Muscle layer of duodenum (tissue), 2 donors: ENCODE measurements around the gene POU2AF2.
A peak's percentile ranks its signal among the peaks of the same experiment; 100 is the strongest.
"Not testable (repeated sequence)": the region's sequence is repeated elsewhere in the genome, so short reads cannot be mapped to it uniquely, and the experiment has no call there.

Experiments
- H3K27ac ChIP-seq: one replicate; pipeline ENCODE4 v1.7.0; 2013; ENCODE audit warnings: mild to moderate bottlenecking, low read length
- H3K27me3 ChIP-seq: one replicate; pipeline ENCODE4 v1.7.0; 2013; ENCODE audit warnings: low read depth, mild to moderate bottlenecking, control low read depth, low read length
- H3K36me3 ChIP-seq, 2 donors: one replicate each; pipeline ENCODE4 v1.7.0; 2013; ENCODE audit warnings: low read length in 2 of 2, control low read depth in 1 of 2, mild to moderate bottlenecking in 1 of 2; ENCODE audit not compliant: insufficient read depth in 2 of 2, control insufficient read depth in 1 of 2
- H3K4me1 ChIP-seq, 2 donors: one replicate each; pipeline ENCODE4 v1.7.0; 2013; ENCODE audit warnings: low read length in 2 of 2, mild to moderate bottlenecking in 2 of 2, control low read depth in 1 of 2, moderate library complexity in 1 of 2; ENCODE audit not compliant: insufficient read depth in 2 of 2, control insufficient read depth in 1 of 2
- H3K4me3 ChIP-seq, 2 donors: one replicate each; pipeline ENCODE4 v1.7.0; 2013; ENCODE audit warnings: low read length in 2 of 2, low read depth in 1 of 2, mild to moderate bottlenecking in 1 of 2
- H3K9me3 ChIP-seq, 2 donors: one replicate each; pipeline ENCODE4 v1.7.0; 2013; ENCODE audit warnings: low read length in 2 of 2, control low read depth in 1 of 2, mild to moderate bottlenecking in 1 of 2; ENCODE audit not compliant: control insufficient read depth in 1 of 2
- donor health status: healthy.

POU2AF2 gene

GRCh38 chr11:111222821-111223455, 22.6 kb upstream of the POU2AF2 start:
- not testable (repeated sequence) for H3K4me3 ChIP-seq, H3K36me3 ChIP-seq, H3K27me3 ChIP-seq, H3K27ac ChIP-seq, H3K9me3 ChIP-seq, H3K4me1 ChIP-seq

- Histone ChIP-seq H3K27me3 (no peaks in the 10 kb centered on the region), H3K27ac (no peak overlapping the region), H3K36me3 (no peaks in the 10 kb centered on the region), H3K9me3 (no peaks in the 10 kb centered on the region), H3K4me1 (peaks cover 0 to 3% of the 10 kb centered on the region in 2 donors), H3K4me3 (no peak overlapping the region)
Measured at GRCh38 chr11:111225881-111226280, 19.6 kb upstream of the POU2AF2 start.

GRCh38 chr11:111229604-111230003, 15.9 kb upstream of the POU2AF2 start:
- Histone ChIP-seq H3K9me3 (no peaks in the 10 kb centered on the region), H3K4me1 (peaks cover 0 to 3% of the 10 kb centered on the region in 2 donors), H3K36me3 (no peaks in the 10 kb centered on the region), H3K27me3 (no peaks in the 10 kb centered on the region), H3K27ac (no peak overlapping the region), H3K4me3 (no peak overlapping the region)

- H3K4me3 ChIP-seq = peak overlapping the region; percentile 55 to 58
- peaks cover 0 to 3% of the 10 kb centered on the region in 2 donors for H3K4me1 ChIP-seq
- no peaks in the 10 kb centered on the region for H3K9me3 ChIP-seq
- H3K27me3 ChIP-seq = no peaks in the 10 kb centered on the region
- no peaks in the 10 kb centered on the region for H3K36me3 ChIP-seq
- no peak overlapping the region for H3K27ac ChIP-seq
Measured at GRCh38 chr11:111230122-111230465, 15.4 kb upstream of the POU2AF2 start.

- Histone ChIP-seq H3K9me3 (no peaks in the 10 kb centered on the region), H3K4me3 (no peak overlapping the region), H3K27ac (no peak overlapping the region), H3K4me1 (peaks cover 0 to 3% of the 10 kb centered on the region in 2 donors), H3K27me3 (no peaks in the 10 kb centered on the region), H3K36me3 (no peaks in the 10 kb centered on the region)
Measured at GRCh38 chr11:111231836-111232235, 13.7 kb upstream of the POU2AF2 start.

- Histone ChIP-seq H3K27ac (no peak overlapping the region), H3K9me3 (no peaks in the 10 kb centered on the region), H3K4me3 (peak overlapping the region in 1 of 2 donors; percentile 4)
Measured at GRCh38 chr11:111236383-111236782, 9.1 kb upstream of the POU2AF2 start.

GRCh38 chr11:111237926-111238325, 7.6 kb upstream of the POU2AF2 start:
- no peaks in the 10 kb centered on the region for H3K9me3 ChIP-seq
- H3K36me3 ChIP-seq = no peaks in the 10 kb centered on the region
- no peak overlapping the region for H3K27ac ChIP-seq
- no peaks in the 10 kb centered on the region for H3K4me1 ChIP-seq
- H3K4me3 ChIP-seq = no peak overlapping the region
- no peaks in the 10 kb centered on the region for H3K27me3 ChIP-seq

More at GRCh38 chr11:111236383-111236782, 9.1 kb upstream of the POU2AF2 start:
- H3K27me3 ChIP-seq = no peaks in the 10 kb centered on the region
- no peaks in the 10 kb centered on the region for H3K36me3 ChIP-seq
- H3K4me1 ChIP-seq = no peaks in the 10 kb centered on the region

GRCh38 chr11:111246956-111247355, 1.4 kb downstream of the POU2AF2 start:
- H3K36me3 ChIP-seq = no peaks in the 10 kb centered on the region
- H3K27ac ChIP-seq = no peak overlapping the region
- no peak overlapping the region for H3K4me3 ChIP-seq
- no peaks in the 10 kb centered on the region for H3K4me1 ChIP-seq
- H3K27me3 ChIP-seq = no peaks in the 10 kb centered on the region
- H3K9me3 ChIP-seq = no peaks in the 10 kb centered on the region

- Histone ChIP-seq H3K27me3 (no peaks in the 10 kb centered on the region), H3K4me1 (no peaks in the 10 kb centered on the region), H3K9me3 (no peaks in the 10 kb centered on the region), H3K4me3 (no peak overlapping the region), H3K27ac (no peak overlapping the region), H3K36me3 (no peaks in the 10 kb centered on the region)
Measured at GRCh38 chr11:111250936-111251335, 5.4 kb downstream of the POU2AF2 start.

GRCh38 chr11:111253131-111253530, 7.6 kb downstream of the POU2AF2 start:
- Histone ChIP-seq H3K4me1 (no peaks in the 10 kb centered on the region), H3K27me3 (no peaks in the 10 kb centered on the region), H3K4me3 (no peak overlapping the region), H3K36me3 (no peaks in the 10 kb centered on the region), H3K27ac (no peak overlapping the region), H3K9me3 (no peaks in the 10 kb centered on the region)

GRCh38 chr11:111253630-111254029, 8.1 kb downstream of the POU2AF2 start:
- no peaks in the 10 kb centered on the region for H3K27me3 ChIP-seq
- H3K4me1 ChIP-seq = no peaks in the 10 kb centered on the region
- no peak overlapping the region for H3K4me3 ChIP-seq
- H3K36me3 ChIP-seq = no peaks in the 10 kb centered on the region
- no peaks in the 10 kb centered on the region for H3K9me3 ChIP-seq
- no peak overlapping the region for H3K27ac ChIP-seq

- Histone ChIP-seq H3K9me3 (no peaks in the 10 kb centered on the region), H3K4me3 (no peak overlapping the region), H3K27me3 (no peaks in the 10 kb centered on the region), H3K36me3 (no peaks in the 10 kb centered on the region), H3K4me1 (no peaks in the 10 kb centered on the region), H3K27ac (no peak overlapping the region)
Measured at GRCh38 chr11:111258046-111258445, 12.5 kb downstream of the POU2AF2 start.
